ENCODE results near the gene CEP95.

DNA sequence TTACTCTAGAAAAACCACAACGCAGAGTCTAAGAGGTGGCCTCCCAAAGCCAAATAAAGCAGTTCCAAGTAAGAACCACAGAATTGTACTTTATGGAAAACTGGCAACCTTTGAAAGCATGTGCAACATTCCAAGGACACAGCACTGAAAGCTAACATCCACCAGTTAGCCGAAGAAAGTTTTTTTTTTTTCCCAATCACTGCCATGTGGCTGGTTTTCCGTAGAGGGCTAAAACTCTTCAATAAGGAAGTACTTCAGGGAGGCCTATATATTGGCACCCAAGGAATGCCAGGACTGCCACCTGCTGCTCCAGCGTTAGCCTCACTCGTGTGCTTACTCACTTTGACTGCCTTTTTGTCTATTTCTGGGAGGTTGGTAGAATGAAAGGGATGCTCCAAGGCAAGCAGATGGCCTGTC lies 25.2 kb downstream of the CEP95 start:
- TF ChIP-seq, protein P1, sequence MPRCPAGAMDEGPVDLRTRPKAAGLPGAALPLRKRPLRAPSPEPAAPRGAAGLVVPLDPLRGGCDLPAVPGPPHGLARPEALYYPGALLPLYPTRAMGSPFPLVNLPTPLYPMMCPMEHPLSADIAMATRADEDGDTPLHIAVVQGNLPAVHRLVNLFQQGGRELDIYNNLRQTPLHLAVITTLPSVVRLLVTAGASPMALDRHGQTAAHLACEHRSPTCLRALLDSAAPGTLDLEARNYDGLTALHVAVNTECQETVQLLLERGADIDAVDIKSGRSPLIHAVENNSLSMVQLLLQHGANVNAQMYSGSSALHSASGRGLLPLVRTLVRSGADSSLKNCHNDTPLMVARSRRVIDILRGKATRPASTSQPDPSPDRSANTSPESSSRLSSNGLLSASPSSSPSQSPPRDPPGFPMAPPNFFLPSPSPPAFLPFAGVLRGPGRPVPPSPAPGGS (CRISPR knock-in tag; IDR thresholded peaks at IDR 0.05) = no peak
- TF ChIP-seq, protein P2, sequence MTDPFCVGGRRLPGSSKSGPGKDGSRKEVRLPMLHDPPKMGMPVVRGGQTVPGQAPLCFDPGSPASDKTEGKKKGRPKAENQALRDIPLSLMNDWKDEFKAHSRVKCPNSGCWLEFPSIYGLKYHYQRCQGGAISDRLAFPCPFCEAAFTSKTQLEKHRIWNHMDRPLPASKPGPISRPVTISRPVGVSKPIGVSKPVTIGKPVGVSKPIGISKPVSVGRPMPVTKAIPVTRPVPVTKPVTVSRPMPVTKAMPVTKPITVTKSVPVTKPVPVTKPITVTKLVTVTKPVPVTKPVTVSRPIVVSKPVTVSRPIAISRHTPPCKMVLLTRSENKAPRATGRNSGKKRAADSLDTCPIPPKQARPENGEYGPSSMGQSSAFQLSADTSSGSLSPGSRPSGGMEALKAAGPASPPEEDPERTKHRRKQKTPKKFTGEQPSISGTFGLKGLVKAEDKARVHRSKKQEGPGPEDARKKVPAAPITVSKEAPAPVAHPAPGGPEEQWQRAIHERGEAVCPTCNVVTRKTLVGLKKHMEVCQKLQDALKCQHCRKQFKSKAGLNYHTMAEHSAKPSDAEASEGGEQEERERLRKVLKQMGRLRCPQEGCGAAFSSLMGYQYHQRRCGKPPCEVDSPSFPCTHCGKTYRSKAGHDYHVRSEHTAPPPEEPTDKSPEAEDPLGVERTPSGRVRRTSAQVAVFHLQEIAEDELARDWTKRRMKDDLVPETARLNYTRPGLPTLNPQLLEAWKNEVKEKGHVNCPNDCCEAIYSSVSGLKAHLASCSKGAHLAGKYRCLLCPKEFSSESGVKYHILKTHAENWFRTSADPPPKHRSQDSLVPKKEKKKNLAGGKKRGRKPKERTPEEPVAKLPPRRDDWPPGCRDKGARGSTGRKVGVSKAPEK (CRISPR knock-in tag; IDR thresholded peaks at IDR 0.05; ENCODE audit: borderline replicate concordance) = no peak
- TF ChIP-seq ZNF207 (IDR thresholded peaks at IDR 0.05; ENCODE audit: borderline replicate concordance) = no peak

All from HepG2 (cell line).